Neural progenitor cell (in vitro differentiated cells): Measurements from ENCODE around the gene CENPO. TPM values are rescaled to one million over a fixed set of nuclear protein-coding genes. Genes with fewer than 3 reads are reported as not detected.

Experiments used
- DNase-seq: peaks from one replicate; pipeline ENCODE4 v3.0.0-alpha.2; 2016; ENCODE audit warnings: low spot score
- H2AFZ ChIP-seq: fragments of 200-600 bp; sonication (generic); replicated peaks from 2 replicates; pipeline ENCODE4 v1.6.1; 2016; ENCODE audit warnings: antibody characterized with exemption
- H3F3A ChIP-seq: fragments of 200-600 bp; sonication (generic); 2 replicates; pipeline ENCODE4 v1.6.1; 2016; ENCODE audit warnings: antibody characterized with exemption, low read depth
- H3K27ac ChIP-seq: fragments of 200-600 bp; sonication (generic); 2 replicates; pipeline ENCODE4 v1.5.1; 2016; ENCODE audit warnings: mild to moderate bottlenecking
- H3K27me3 ChIP-seq: fragments of 200-600 bp; sonication (generic); 2 replicates; pipeline ENCODE4 v1.6.1; 2016; ENCODE audit warnings: mild to moderate bottlenecking, moderate library complexity
- H3K36me3 ChIP-seq: fragments of 200-600 bp; sonication (generic); 2 replicates; pipeline ENCODE4 v1.5.1; 2016
- H3K4me1 ChIP-seq: fragments of 200-600 bp; sonication (generic); 2 replicates; pipeline ENCODE4 v1.6.1; 2016; ENCODE audit warnings: mixed run types
- H3K4me2 ChIP-seq: fragments of 200-600 bp; sonication (generic); 2 replicates; pipeline ENCODE4 v1.6.1; 2016
- H3K4me3 ChIP-seq: fragments of 200-600 bp; sonication (generic); 2 replicates; pipeline ENCODE4 v1.5.1; 2016
- H3K79me2 ChIP-seq: fragments of 200-600 bp; sonication (generic); 2 replicates; pipeline ENCODE4 v1.6.1; 2016; ENCODE audit warnings: low read depth
- H3K9ac ChIP-seq: fragments of 200-600 bp; sonication (generic); 2 replicates; pipeline ENCODE4 v1.6.1; 2016
- H3K9me3 ChIP-seq: fragments of 200-600 bp; sonication (generic); 2 replicates; pipeline ENCODE4 v1.5.1; 2016; ENCODE audit warnings: low read depth
- H4K20me1 ChIP-seq: fragments of 200-600 bp; sonication (generic); 2 replicates; pipeline ENCODE4 v1.6.1; 2016; ENCODE audit warnings: low read depth
- H3K27ac Mint-ChIP-seq: 3 replicates; pipeline ENCODE4 v1.8.0; 2021; ENCODE audit warnings: mixed read lengths
- H3K27me3 Mint-ChIP-seq: 2 replicates; pipeline ENCODE4 v1.8.0; 2022; ENCODE audit warnings: low read depth, mild to moderate bottlenecking, inconsistent platforms, moderate library complexity, mixed read lengths; ENCODE audit not compliant: insufficient read depth
- H3K36me3 Mint-ChIP-seq: 3 replicates; pipeline ENCODE4 v1.8.0; 2021; ENCODE audit warnings: mixed read lengths
- H3K4me1 Mint-ChIP-seq: 3 replicates; pipeline ENCODE4 v1.8.0; 2021; ENCODE audit warnings: mixed read lengths
- H3K4me3 Mint-ChIP-seq: 3 replicates; pipeline ENCODE4 v1.8.0; 2021; ENCODE audit warnings: mild to moderate bottlenecking, moderate library complexity, mixed read lengths
- H3K9me3 Mint-ChIP-seq: 3 replicates; pipeline ENCODE4 v1.8.0; 2020; ENCODE audit warnings: mixed read lengths
- CTCF ChIP-seq: fragments of 200-600 bp; sonication (generic); IDR thresholded peaks from 2 replicates; pipeline ENCODE4 v1.5.1; 2017; ENCODE audit warnings: antibody characterized with exemption, mild to moderate bottlenecking
- EZH2 ChIP-seq: fragments of 200-600 bp; sonication (generic); IDR thresholded peaks from 2 replicates; pipeline ENCODE4 v1.6.1; 2017; ENCODE audit warnings: antibody characterized with exemption, mild to moderate bottlenecking, moderate library complexity
- EZH2phosphoT487 ChIP-seq: fragments of 200-600 bp; sonication (generic); IDR thresholded peaks from 2 replicates; pipeline ENCODE4 v1.6.1; 2017; ENCODE audit warnings: antibody characterized with exemption
- total RNA-seq: library from RNA; depleted of rRNA; stranded (reverse); fragments of >200 nt; gene quantifications from 2 replicates; pipeline ENCODE4 v1.2.3, GENCODE V29; 2015; ENCODE audit warnings: low replicate concordance

The CENPO gene
- total RNA-seq, 1 donor from 2014 or later: 50.6 TPM

- H3K9me3 Mint-ChIP-seq: no peaks in the 10 kb centered on the region
- no peak for DNase-seq
Measured at GRCh38 chr2:24819442-24820174, 26.4 kb downstream of the CENPO start.

GRCh38 chr2:24820175-24820513 lies 26.9 kb downstream of the CENPO start:
- peaks cover 28% of the 10 kb centered on the region for H3F3A ChIP-seq
- H2AFZ ChIP-seq: no peak overlapping the region
- Mint-ChIP-seq H3K4me3 (no peak overlapping the region), H3K4me1 (peaks cover 29% of the 10 kb centered on the region), H3K36me3 (peaks cover 59% of the 10 kb centered on the region), H3K9me3 (no peaks in the 10 kb centered on the region), H3K27me3 (peaks cover 8% of the 10 kb centered on the region), H3K27ac (no peak overlapping the region)
- H3K36me3 ChIP-seq: peaks cover 8% of the 10 kb centered on the region
- no peak overlapping the region for H3K9ac ChIP-seq
- H3K27me3 ChIP-seq: no peaks in the 10 kb centered on the region
- no peak for DNase-seq
- H3K4me1 ChIP-seq: peaks cover 25% of the 10 kb centered on the region
- no peak overlapping the region for H3K4me3 ChIP-seq
- H4K20me1 ChIP-seq: peaks cover 10% of the 10 kb centered on the region
- TF ChIP-seq CTCF: no peak
- H3K4me2 ChIP-seq: no peak overlapping the region
- H3K79me2 ChIP-seq: peaks cover 13% of the 10 kb centered on the region
- H3K27ac ChIP-seq: no peak overlapping the region
- H3K9me3 ChIP-seq: no peaks in the 10 kb centered on the region

More at GRCh38 chr2:24819442-24820174, 26.4 kb downstream of the CENPO start:
- Mint-ChIP-seq H3K4me1 (peaks cover 29% of the 10 kb centered on the region), H3K27me3 (peaks cover 8% of the 10 kb centered on the region), H3K36me3 (peaks cover 54% of the 10 kb centered on the region), H3K27ac (no peak overlapping the region), H3K4me3 (no peak overlapping the region)
- Histone ChIP-seq H3F3A (peaks cover 28% of the 10 kb centered on the region), H3K4me2 (no peak overlapping the region), H3K36me3 (peaks cover 8% of the 10 kb centered on the region), H3K4me3 (no peak overlapping the region), H3K9ac (no peak overlapping the region), H3K27me3 (no peaks in the 10 kb centered on the region), H3K27ac (no peak overlapping the region), H4K20me1 (peaks cover 10% of the 10 kb centered on the region), H3K79me2 (peaks cover 17% of the 10 kb centered on the region), H3K9me3 (no peaks in the 10 kb centered on the region), H3K4me1 (peaks cover 25% of the 10 kb centered on the region), H2AFZ (no peak overlapping the region)
- no peak for TF ChIP-seq CTCF
- TF ChIP-seq EZH2: no peak
- TF ChIP-seq EZH2phosphoT487: no peak

- Histone ChIP-seq H3K27me3 (no peaks in the 10 kb centered on the region), H2AFZ (no peak overlapping the region), H3F3A (peaks cover 28% of the 10 kb centered on the region), H3K79me2 (peaks cover 8% of the 10 kb centered on the region), H3K4me2 (no peak overlapping the region), H3K36me3 (peaks cover 8% of the 10 kb centered on the region), H3K27ac (peak overlapping the region; percentile 88), H3K9me3 (no peaks in the 10 kb centered on the region), H3K4me1 (peaks cover 25% of the 10 kb centered on the region), H3K4me3 (no peak overlapping the region), H4K20me1 (peaks cover 10% of the 10 kb centered on the region), H3K9ac (no peak overlapping the region)
- Mint-ChIP-seq H3K27ac (peak overlapping the region; percentile 93), H3K4me3 (peak overlapping the region; percentile 10), H3K36me3 (peaks cover 54% of the 10 kb centered on the region), H3K27me3 (peaks cover 12% of the 10 kb centered on the region), H3K9me3 (no peaks in the 10 kb centered on the region), H3K4me1 (peaks cover 29% of the 10 kb centered on the region)
- no peak for TF ChIP-seq CTCF
- TF ChIP-seq EZH2phosphoT487: no peak
- TF ChIP-seq EZH2: no peak
- no peak for DNase-seq
Measured at GRCh38 chr2:24820598-24821432, 27.6 kb downstream of the CENPO start.
